ENCODE data around the gene CWC22. TPM values are rescaled to one million over a fixed set of nuclear protein-coding genes. Genes with fewer than 3 reads are reported as not detected.
A peak's percentile ranks its signal among the peaks of the same experiment; 100 is the strongest.
"Not testable (repeated sequence)": the region's sequence is repeated elsewhere in the genome, so short reads cannot be mapped to it uniquely, and the experiment has no call there.

The CWC22 gene
- total RNA-seq, 1 donor from 2014 or later, result 10.5 TPM

DNA sequence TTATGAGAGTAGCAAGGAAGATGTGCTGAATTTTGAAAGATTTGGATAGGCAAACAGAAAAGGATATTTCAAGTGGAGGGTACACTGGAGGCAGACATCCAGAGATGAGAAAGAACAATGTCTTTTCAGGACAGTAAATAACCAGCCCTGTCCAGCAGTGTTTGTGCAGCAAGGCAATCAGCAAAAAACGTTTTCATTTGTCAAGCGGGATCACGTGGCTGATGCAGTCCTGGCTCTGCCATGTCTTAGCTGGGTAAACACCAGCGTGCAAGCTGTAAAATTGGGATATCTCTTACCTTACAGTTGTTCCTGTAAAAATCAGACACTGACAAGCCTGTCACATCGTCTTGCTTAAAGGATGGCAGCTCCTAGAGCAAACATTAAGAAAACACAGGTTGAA is 67.8 kb downstream of the CWC22 start:
- TF ChIP-seq, protein P1, sequence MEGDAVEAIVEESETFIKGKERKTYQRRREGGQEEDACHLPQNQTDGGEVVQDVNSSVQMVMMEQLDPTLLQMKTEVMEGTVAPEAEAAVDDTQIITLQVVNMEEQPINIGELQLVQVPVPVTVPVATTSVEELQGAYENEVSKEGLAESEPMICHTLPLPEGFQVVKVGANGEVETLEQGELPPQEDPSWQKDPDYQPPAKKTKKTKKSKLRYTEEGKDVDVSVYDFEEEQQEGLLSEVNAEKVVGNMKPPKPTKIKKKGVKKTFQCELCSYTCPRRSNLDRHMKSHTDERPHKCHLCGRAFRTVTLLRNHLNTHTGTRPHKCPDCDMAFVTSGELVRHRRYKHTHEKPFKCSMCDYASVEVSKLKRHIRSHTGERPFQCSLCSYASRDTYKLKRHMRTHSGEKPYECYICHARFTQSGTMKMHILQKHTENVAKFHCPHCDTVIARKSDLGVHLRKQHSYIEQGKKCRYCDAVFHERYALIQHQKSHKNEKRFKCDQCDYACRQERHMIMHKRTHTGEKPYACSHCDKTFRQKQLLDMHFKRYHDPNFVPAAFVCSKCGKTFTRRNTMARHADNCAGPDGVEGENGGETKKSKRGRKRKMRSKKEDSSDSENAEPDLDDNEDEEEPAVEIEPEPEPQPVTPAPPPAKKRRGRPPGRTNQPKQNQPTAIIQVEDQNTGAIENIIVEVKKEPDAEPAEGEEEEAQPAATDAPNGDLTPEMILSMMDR (conservative IDR thresholded peaks at IDR 0.05; ENCODE audit: low read depth, low read length), result no peak
- DNase-seq (ENCODE audit: low read depth), result no peak
- no peak overlapping the region for H3K4me3 ChIP-seq (ENCODE audit: low read depth, low read length)

GRCh38 chr2:179938026-179938425 is 69.1 kb downstream of the CWC22 start:
- TF ChIP-seq, protein P1 (conservative IDR thresholded peaks at IDR 0.05; ENCODE audit: low read depth, low read length), result no peak
- H3K4me3 ChIP-seq (ENCODE audit: low read depth, low read length), result no peak overlapping the region
- no peak for DNase-seq (ENCODE audit: low read depth)

- TF ChIP-seq, protein P1 (conservative IDR thresholded peaks at IDR 0.05; ENCODE audit: low read depth, low read length), result peak; percentile 68
- no peak overlapping the region for H3K4me3 ChIP-seq (ENCODE audit: low read depth, low read length)
- DNase-seq (ENCODE audit: low read depth), result no peak
Measured at GRCh38 chr2:179936654-179937053, 70.4 kb downstream of the CWC22 start.

DNA sequence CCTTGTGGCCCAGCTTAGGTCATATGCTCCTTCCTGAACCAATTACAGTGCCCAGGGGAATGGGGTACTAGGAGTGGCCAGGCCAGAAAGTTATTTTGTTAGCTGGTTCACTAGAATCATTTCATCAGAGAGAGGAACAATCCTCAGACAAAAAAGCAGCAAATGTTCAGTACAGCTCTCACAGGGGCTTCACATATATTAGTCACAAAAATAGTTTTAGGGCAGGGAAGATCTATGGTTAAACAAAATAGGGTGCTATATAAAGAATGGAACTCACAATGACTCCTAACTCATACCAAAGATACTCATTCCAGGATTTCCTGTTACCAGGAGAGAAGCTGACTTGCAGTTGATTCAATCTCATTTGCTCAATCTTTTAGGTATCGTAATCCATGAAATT is 71.0 kb downstream of the CWC22 start:
- TF ChIP-seq, protein P1 (conservative IDR thresholded peaks at IDR 0.05; ENCODE audit: low read depth, low read length), result no peak
- DNase-seq (ENCODE audit: low read depth), result no peak
- no peak overlapping the region for H3K4me3 ChIP-seq (ENCODE audit: low read depth, low read length)

- TF ChIP-seq, protein P1 (conservative IDR thresholded peaks at IDR 0.05; ENCODE audit: low read depth, low read length), result no peak
- DNase-seq (ENCODE audit: low read depth), result no peak
- no peak overlapping the region for H3K4me3 ChIP-seq (ENCODE audit: low read depth, low read length)
Measured at GRCh38 chr2:179932786-179933185, 74.3 kb downstream of the CWC22 start.

DNA sequence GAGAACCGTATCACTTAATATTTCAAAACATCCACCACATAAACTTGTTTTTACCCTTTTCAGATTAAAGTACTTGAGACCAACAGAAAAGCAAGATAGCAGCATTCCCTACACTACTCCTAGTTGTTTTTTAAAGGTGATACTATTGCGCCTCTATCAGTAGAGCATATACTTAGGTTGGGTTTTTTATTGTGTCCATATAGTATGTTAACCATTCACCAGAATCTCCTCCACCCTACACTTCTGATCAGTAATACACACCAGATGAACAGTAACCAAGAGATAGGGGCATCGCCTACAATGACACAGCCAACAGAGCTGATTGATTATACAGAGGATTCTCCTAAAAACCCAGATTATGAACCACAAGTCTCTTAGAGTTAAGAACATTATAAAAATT is 75.6 kb downstream of the CWC22 start:
- H3K4me3 ChIP-seq (ENCODE audit: low read depth, low read length), result no peak overlapping the region

GRCh38 chr2:179929997-179930396 is 77.1 kb downstream of the CWC22 start:
- not testable (repeated sequence) for DNase-seq (ENCODE audit: low read depth); H3K4me3 ChIP-seq (ENCODE audit: low read depth, low read length)

More for the DNA sequence above, 75.6 kb downstream of the CWC22 start:
- no peak for DNase-seq (ENCODE audit: low read depth)
- TF ChIP-seq, protein P1 (conservative IDR thresholded peaks at IDR 0.05; ENCODE audit: low read depth, low read length), result no peak

DNA sequence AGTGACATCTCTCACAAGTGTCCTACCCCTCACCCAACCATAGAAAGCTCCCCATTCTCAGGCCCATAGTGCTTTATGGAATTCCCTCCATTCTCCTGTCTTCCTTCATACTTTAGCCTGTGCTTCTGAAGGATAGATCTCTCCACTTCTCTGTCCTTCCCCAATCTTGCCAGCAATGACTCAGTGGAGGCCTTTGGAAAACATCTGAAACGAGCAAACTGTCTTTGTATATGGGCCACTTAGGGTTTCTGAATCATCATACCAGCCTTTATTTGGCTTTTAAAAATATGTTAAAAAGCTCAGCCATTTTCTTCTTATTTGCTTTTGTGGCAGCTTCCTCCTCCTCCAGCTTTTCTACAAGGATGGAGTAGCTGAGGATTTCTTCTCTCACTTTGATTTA is 80.1 kb downstream of the CWC22 start:
- TF ChIP-seq, protein P1 (conservative IDR thresholded peaks at IDR 0.05; ENCODE audit: low read depth, low read length), result no peak
- H3K4me3 ChIP-seq (ENCODE audit: low read depth, low read length), result no peak overlapping the region
- no peak for DNase-seq (ENCODE audit: low read depth)

All from epithelial cell of proximal tubule (primary cell).